H1 (cell line): ENCODE measurements around the gene UROC1. TPM values are rescaled to one million over a fixed set of nuclear protein-coding genes. Genes with fewer than 3 reads are reported as not detected.

Source experiments
- CTCF ChIA-PET: fragments of 300-600 bp; sonication (Branson Sonifier 250); formaldehyde crosslinking; loops from one replicate; lab custom pipeline; 2021; ENCODE audit not compliant: partially characterized antibody; lab: Charles Lee
- POLR2A ChIA-PET: fragments of 300-600 bp; sonication (Branson Sonifier 250); formaldehyde crosslinking; loops from one replicate; lab custom pipeline; 2021; ENCODE audit warnings: inconsistent platforms; ENCODE audit not compliant: partially characterized antibody; lab: Charles Lee
- DNase-seq, 2 experiments: peaks; one replicate each; pipeline versions ENCODE4 v3.0.0 to v3.0.0-alpha.2; 2010 to 2022; ENCODE audit warnings: low spot score in 2 of 2, low read depth in 1 of 2, mixed read lengths in 1 of 2
- FAIRE-seq: peaks from 2 replicates; lab custom pipeline; 2011; peaks lifted over from hg19 to GRCh38; lab: Jason Lieb, UNC
- H2AFZ ChIP-seq: 2 replicates; pipeline ENCODE4 v1.8.1; 2012; ENCODE audit warnings: low read length, inconsistent platforms
- H2AK5ac ChIP-seq: 2 replicates; pipeline ENCODE4 v1.6.1; 2013; ENCODE audit warnings: low read depth, low read length
- H2BK120ac ChIP-seq: replicated peaks from 2 replicates; pipeline ENCODE3; 2013; ENCODE audit warnings: low read depth, low read length, inconsistent platforms
- H2BK12ac ChIP-seq: 2 replicates; pipeline ENCODE4 v1.6.1; 2013; ENCODE audit warnings: low read depth, low read length
- H2BK15ac ChIP-seq: 2 replicates; pipeline ENCODE4 v1.6.1; 2013; ENCODE audit warnings: low read length
- H2BK20ac ChIP-seq: 2 replicates; pipeline ENCODE4 v1.6.1; 2013; ENCODE audit warnings: low read length
- H2BK5ac ChIP-seq: 2 replicates; pipeline ENCODE4 v1.6.1; 2013; ENCODE audit warnings: low read depth, low read length
- H3K14ac ChIP-seq: 2 replicates; pipeline ENCODE4 v1.6.1; 2013; ENCODE audit warnings: inconsistent platforms; ENCODE audit not compliant: insufficient read length
- H3K18ac ChIP-seq: 2 replicates; pipeline ENCODE4 v1.6.1; 2013; ENCODE audit warnings: low read length; ENCODE audit errors: extremely low read depth
- H3K23ac ChIP-seq: 2 replicates; pipeline ENCODE4 v1.6.1; 2013; ENCODE audit warnings: inconsistent platforms; ENCODE audit not compliant: insufficient read length
- H3K23me2 ChIP-seq: 2 replicates; pipeline ENCODE4 v1.6.1; 2013; ENCODE audit warnings: low read depth, low read length
- H3K27ac ChIP-seq: 2 replicates; pipeline ENCODE4 v1.6.1; 2011; ENCODE audit warnings: low read depth, low read length, inconsistent platforms
- H3K27me3 ChIP-seq, 4 experiments: replicated peaks in 1 of 4; 1 replicate in 1 of 4; 2 replicates in 3 of 4; pipeline versions ENCODE4 v1.6.1 to v1.8.1; 2011 to 2013; ENCODE audit warnings: low read length in 3 of 4, mild to moderate bottlenecking in 3 of 4, inconsistent platforms in 2 of 4, mixed read lengths in 2 of 4, moderate library complexity in 1 of 4; ENCODE audit not compliant: control insufficient read depth in 3 of 4, insufficient read depth in 3 of 4; ENCODE audit errors: extremely low read depth in 1 of 4
- H3K36me3 ChIP-seq, 4 experiments: 2 replicates each; pipeline versions ENCODE4 v1.6.1 to v1.8.1; 2011 to 2013; ENCODE audit warnings: mild to moderate bottlenecking in 4 of 4, low read length in 3 of 4, moderate library complexity in 2 of 4, control low read depth in 1 of 4, inconsistent platforms in 1 of 4; ENCODE audit not compliant: insufficient read depth in 4 of 4, control insufficient read depth in 2 of 4
- H3K4ac ChIP-seq: replicated peaks from 2 replicates; pipeline ENCODE3; 2013; ENCODE audit warnings: low read length, low read depth, mixed read lengths, inconsistent platforms; ENCODE audit not compliant: insufficient read length
- H3K4me1 ChIP-seq, 4 experiments: replicated peaks in 1 of 4; 1 replicate in 1 of 4; 2 replicates in 3 of 4; pipeline versions ENCODE4 v1.6.1 to v1.8.1; 2011 to 2013; ENCODE audit warnings: low read length in 3 of 4, inconsistent platforms in 2 of 4, mixed read lengths in 1 of 4; ENCODE audit not compliant: insufficient read depth in 4 of 4, control insufficient read depth in 3 of 4
- H3K4me2 ChIP-seq, 2 experiments: 2 replicates each; pipeline versions ENCODE4 v1.6.1 to v1.8.1; 2011 to 2013; ENCODE audit warnings: low read depth in 2 of 2, low read length in 2 of 2, control low read depth in 1 of 2, inconsistent platforms in 1 of 2, mild to moderate bottlenecking in 1 of 2; ENCODE audit not compliant: insufficient read depth in 1 of 2
- H3K4me3 ChIP-seq, 4 experiments: fragments of 200-600, 300-600 bp in 1 of 4; sonication (generic), shearing (Covaris generic), sonication (Bioruptor Twin) in 1 of 4; 2 replicates each; pipeline versions ENCODE4 v1.5.1 to v1.8.1; 2011 to 2016; ENCODE audit warnings: low read length in 4 of 4, low read depth in 3 of 4, control low read depth in 2 of 4, inconsistent platforms in 2 of 4, mild to moderate bottlenecking in 2 of 4, mixed read lengths in 1 of 4, moderate library complexity in 1 of 4; ENCODE audit not compliant: insufficient read depth in 2 of 4; ENCODE audit errors: extremely low read depth in 1 of 4
- H3K56ac ChIP-seq: replicated peaks from 2 replicates; pipeline ENCODE3; 2013; ENCODE audit warnings: low read depth, mild to moderate bottlenecking, mixed read lengths, low read length, inconsistent platforms; ENCODE audit not compliant: insufficient read length
- H3K79me1 ChIP-seq: 2 replicates; pipeline ENCODE4 v1.6.1; 2013; ENCODE audit warnings: low read depth, low read length, control low read depth
- H3K79me2 ChIP-seq, 2 experiments: 2 replicates each; pipeline versions ENCODE4 v1.6.1 to v1.8.1; 2012 to 2013; ENCODE audit warnings: low read length in 2 of 2, mild to moderate bottlenecking in 2 of 2, inconsistent platforms in 1 of 2; ENCODE audit not compliant: insufficient read depth in 2 of 2, control insufficient read depth in 1 of 2
- H3K9ac ChIP-seq, 4 experiments: replicated peaks in 1 of 4; 1 replicate in 1 of 4; 2 replicates in 3 of 4; pipeline versions ENCODE4 v1.6.1 to v1.8.1; 2011 to 2013; ENCODE audit warnings: low read depth in 3 of 4, low read length in 3 of 4, control low read depth in 2 of 4, mild to moderate bottlenecking in 2 of 4, moderate library complexity in 2 of 4, inconsistent platforms in 1 of 4; ENCODE audit errors: extremely low read depth in 1 of 4
- H3K9me3 ChIP-seq, 2 experiments: 2 replicates each; pipeline versions ENCODE4 v1.6.1 to v1.8.1; 2012 to 2013; ENCODE audit warnings: mild to moderate bottlenecking in 2 of 2, moderate library complexity in 2 of 2, control low read depth in 1 of 2, inconsistent platforms in 1 of 2, low read depth in 1 of 2, low read length in 1 of 2, mixed read lengths in 1 of 2; ENCODE audit not compliant: insufficient read depth in 2 of 2
- H4K20me1 ChIP-seq, 2 experiments: replicated peaks in 1 of 2; 2 replicates each; pipeline versions ENCODE3 to v1.8.1; 2011 to 2013; ENCODE audit warnings: inconsistent platforms in 2 of 2, low read length in 2 of 2, mild to moderate bottlenecking in 1 of 2; ENCODE audit not compliant: insufficient read depth in 2 of 2, control insufficient read depth in 1 of 2
- H4K5ac ChIP-seq: 2 replicates; pipeline ENCODE4 v1.6.1; 2013; ENCODE audit warnings: low read length, low read depth, mixed read lengths, inconsistent platforms; ENCODE audit not compliant: insufficient read length
- H4K8ac ChIP-seq: 2 replicates; pipeline ENCODE4 v1.8.0; 2013; ENCODE audit warnings: mild to moderate bottlenecking, moderate library complexity, low read length, inconsistent platforms; ENCODE audit not compliant: insufficient read depth; ENCODE audit errors: extremely low read depth
- H4K91ac ChIP-seq: replicated peaks from 2 replicates; pipeline ENCODE3; 2013; ENCODE audit warnings: low read length, mixed read lengths, inconsistent platforms; ENCODE audit not compliant: insufficient read length
- BACH1 ChIP-seq: IDR thresholded peaks from 2 replicates; pipeline ENCODE4 v1.6.1; 2012; ENCODE audit warnings: low read length, improper control_type of control experiment
- CHD1 ChIP-seq: IDR thresholded peaks from 2 replicates; pipeline ENCODE4 v1.6.1; 2012; ENCODE audit warnings: low read depth, low read length, improper control_type of control experiment
- NRF1 ChIP-seq: IDR thresholded peaks from 2 replicates; pipeline ENCODE4 v1.6.1; 2011; ENCODE audit warnings: mild to moderate bottlenecking, low read depth, low read length, improper control_type of control experiment
- PHF8 ChIP-seq: fragments of 200-600 bp; sonication (generic); conservative IDR thresholded peaks from 2 replicates; pipeline ENCODE4 v1.7.1; 2012; ENCODE audit warnings: low read depth, mild to moderate bottlenecking, inconsistent platforms, low read length, moderate library complexity
- SP2 ChIP-seq: IDR thresholded peaks from 2 replicates; pipeline ENCODE4 v1.6.1; 2012; ENCODE audit warnings: mild to moderate bottlenecking, low read length, inconsistent platforms
- TBP ChIP-seq: IDR thresholded peaks from 2 replicates; pipeline ENCODE4 v1.6.1; 2011; ENCODE audit warnings: low read depth, low read length, improper control_type of control experiment
- YY1 ChIP-seq: IDR thresholded peaks from 2 replicates; pipeline ENCODE4 v1.6.1; 2011; ENCODE audit warnings: low read depth, mild to moderate bottlenecking, low read length
- WGBS, 2 experiments: shearing (Covaris generic) in 1 of 2; methylation state at CpG; one replicate each; pipeline versions ENCODE4 v1.1.6 to v1.1.7; 2013 to 2015; ENCODE audit warnings: low lambda C conversion rate in 2 of 2, mixed read lengths in 2 of 2, inconsistent platforms in 1 of 2, low coverage in 1 of 2, missing lambda C conversion rate in 1 of 2; ENCODE audit not compliant: insufficient replicate concordance in 2 of 2, insufficient coverage in 1 of 2, insufficient read length in 1 of 2; ENCODE audit errors: extremely low coverage in 1 of 2, missing lambda C conversion rate in 1 of 2; 5-methylcytosine and 5-hydroxymethylcytosine counted together
- polyA plus RNA-seq, 7 experiments: library from polyadenylated mRNA; depleted of rRNA in 3 of 7; stranded (reverse) in 5 of 7; unstranded in 2 of 7; fragments of >200 nt in 5 of 7; fragments of 200-250 nt in 2 of 7; gene quantifications; 1 replicate in 5 of 7; 2 replicates in 1 of 7; 4 replicates in 1 of 7; pipeline versions ENCODE4 v1.2.1 to v1.2.3, GENCODE V29; 2011 to 2013; ENCODE audit warnings: missing spikeins in 2 of 7, mixed read lengths in 2 of 7
- total RNA-seq: library from RNA; stranded (reverse); fragmentation: NEBNext Ultra II Directional; extraction: Animal tissue kit (Norgen Biotek cat#: 25700); gene quantifications from 2 replicates; pipeline ENCODE4 v1.2.1, GENCODE V29; 2021
- TF ChIP-seq, protein P1 (sequence below): IDR thresholded peaks from 2 replicates; pipeline ENCODE4 v1.6.1; 2012; ENCODE audit warnings: inconsistent platforms

UROC1 gene
- total and polyA plus RNA-seq, 2 of the 8 experiments (the other 6 are each of a cell fraction or from before 2014, with no cell fraction given): 0.03 TPM; not detected in 1

DNA sequence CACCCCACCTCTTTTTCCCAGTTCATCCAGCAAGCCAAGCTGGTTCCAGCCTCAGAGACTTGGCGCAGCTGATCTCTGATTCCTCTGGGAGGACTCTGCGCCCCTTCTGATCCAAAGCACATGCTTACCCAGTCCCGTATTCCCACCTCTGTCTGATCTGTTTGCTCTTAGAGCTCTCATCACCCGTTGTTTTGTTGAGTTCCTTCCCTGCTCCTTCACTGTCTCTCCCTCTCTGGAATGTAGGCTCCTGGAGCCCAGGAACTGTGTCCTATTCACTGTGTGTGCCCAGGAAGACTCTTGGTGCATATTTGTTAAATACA is 40.6 kb downstream of the UROC1 start:
- Histone ChIP-seq H3K18ac (peak overlapping the region; percentile 90), H3K27me3 (no peaks in the 10 kb centered on the region), H4K20me1 (peaks cover 13% of the 10 kb centered on the region in 2 experiments), H3K4me3 (no peak overlapping the region; a peak in 1 of 8 replicates), H2BK12ac (0 out of 2 replicates have a peak overlapping the region, but pooled peaks have one; percentile 88), H2BK120ac (no peak overlapping the region), H4K8ac (no peak overlapping the region), H3K14ac (no peak overlapping the region), H3K4me1 (peaks cover 9 to 22% (median 14%) of the 10 kb centered on the region in 4 experiments)
- POLR2A ChIA-PET: interaction anchor here (0.8 to 4.2 kb wide), 3 partner anchors 9 to 58 kb away, joined by 3 to 23 read pairs (median 4); no protein-coding TSS in a partner anchor
- TF ChIP-seq YY1: no peak
- TF ChIP-seq BACH1: no peak
- no peak for TF ChIP-seq CHD1
- TF ChIP-seq, protein P1, sequence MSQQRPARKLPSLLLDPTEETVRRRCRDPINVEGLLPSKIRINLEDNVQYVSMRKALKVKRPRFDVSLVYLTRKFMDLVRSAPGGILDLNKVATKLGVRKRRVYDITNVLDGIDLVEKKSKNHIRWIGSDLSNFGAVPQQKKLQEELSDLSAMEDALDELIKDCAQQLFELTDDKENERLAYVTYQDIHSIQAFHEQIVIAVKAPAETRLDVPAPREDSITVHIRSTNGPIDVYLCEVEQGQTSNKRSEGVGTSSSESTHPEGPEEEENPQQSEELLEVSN: no peak
- TF ChIP-seq PHF8: no peak
- no peak for TF ChIP-seq TBP
- no peak for TF ChIP-seq NRF1
- no peak for TF ChIP-seq SP2
- TF ChIP-seq, all 59 proteins: peak for 0
- CTCF ChIA-PET: interaction anchor here (0.9 to 3.1 kb wide), 4 partner anchors 12 to 343 kb away, joined by 3 to 15 read pairs (median 4); no protein-coding TSS in a partner anchor
- Histone ChIP-seq H2BK5ac (peak overlapping the region; percentile 94; the same call in 1 of the 2 replicates), H3K23ac (no peak overlapping the region), H3K23me2 (peaks cover 15% of the 10 kb centered on the region), H4K91ac (no peak overlapping the region), H3K9me3 (no peaks in the 10 kb centered on the region), H2AK5ac (no peak overlapping the region), H3K27ac (no peak overlapping the region; the same call in 1 of the 2 replicates), H3K79me2 (peaks cover 0 to 25% of the 10 kb centered on the region in 2 experiments; a peak in 2 of 4 replicates), H3K79me1 (peaks cover 8% of the 10 kb centered on the region), H2AFZ (peak overlapping the region; percentile 100), H2BK20ac (0 out of 2 replicates have a peak overlapping the region, but pooled peaks have one; percentile 80), H3K9ac (peak overlapping the region in 1 of 4 experiments; percentile 45; a peak in 2 of 7 replicates), H2BK15ac (peak overlapping the region; percentile 88), H3K4ac (peak overlapping the region; percentile 24), H3K4me2 (peak overlapping the region; percentile 98 to 99), H4K5ac (no peak overlapping the region), H3K56ac (no peak overlapping the region), H3K36me3 (peaks cover 0 to under 1% (median 0%) of the 10 kb centered on the region in 4 experiments; a peak in 2 of 8 replicates)
- FAIRE-seq (no peak), DNase-seq (no peak)
- 58% methylated on average over 3 of the region's 4 CpGs; no CpG with 5 or more reads in 1 of the 2 experiments for WGBS, 2 experiments
